ENCODE data around the gene LDLRAD4.

The LDLRAD4 gene

GRCh38 chr18:13589943-13590342, 371.4 kb downstream of the LDLRAD4 start:
- TF ChIP-seq CTCF (IDR thresholded peaks at IDR 0.05; ENCODE audit: extremely low read depth, missing control alignments), result no peak
- no peak for DNase-seq (ENCODE audit: low spot score)

GRCh38 chr18:13592246-13592645, 373.7 kb downstream of the LDLRAD4 start:
- no peak for DNase-seq (ENCODE audit: low spot score)
- no peak for TF ChIP-seq CTCF (IDR thresholded peaks at IDR 0.05; ENCODE audit: extremely low read depth, missing control alignments)

- DNase-seq (ENCODE audit: low spot score), result no peak
- no peak for TF ChIP-seq CTCF (IDR thresholded peaks at IDR 0.05; ENCODE audit: extremely low read depth, missing control alignments)
Observed at GRCh38 chr18:13594551-13594950, 376.0 kb downstream of the LDLRAD4 start.

GRCh38 chr18:13597068-13597467, 378.5 kb downstream of the LDLRAD4 start:
- DNase-seq (ENCODE audit: low spot score), result no peak
- no peak for TF ChIP-seq CTCF (IDR thresholded peaks at IDR 0.05; ENCODE audit: extremely low read depth, missing control alignments)

- TF ChIP-seq CTCF (IDR thresholded peaks at IDR 0.05; ENCODE audit: extremely low read depth, missing control alignments), result no peak
- no peak for DNase-seq (ENCODE audit: low spot score)
Observed at GRCh38 chr18:13598591-13598990, 380.0 kb downstream of the LDLRAD4 start.

GRCh38 chr18:13599031-13599430, 380.5 kb downstream of the LDLRAD4 start:
- TF ChIP-seq CTCF (IDR thresholded peaks at IDR 0.05; ENCODE audit: extremely low read depth, missing control alignments), result no peak
- DNase-seq (ENCODE audit: low spot score), result no peak

GRCh38 chr18:13603304-13604019, 384.9 kb downstream of the LDLRAD4 start:
- no peak for TF ChIP-seq CTCF (IDR thresholded peaks at IDR 0.05; ENCODE audit: extremely low read depth, missing control alignments)
- DNase-seq (ENCODE audit: low spot score), result no peak

All from GM20000 (cell line).